ENCODE measurements around the gene GTPBP3.

The GTPBP3 gene

DNA sequence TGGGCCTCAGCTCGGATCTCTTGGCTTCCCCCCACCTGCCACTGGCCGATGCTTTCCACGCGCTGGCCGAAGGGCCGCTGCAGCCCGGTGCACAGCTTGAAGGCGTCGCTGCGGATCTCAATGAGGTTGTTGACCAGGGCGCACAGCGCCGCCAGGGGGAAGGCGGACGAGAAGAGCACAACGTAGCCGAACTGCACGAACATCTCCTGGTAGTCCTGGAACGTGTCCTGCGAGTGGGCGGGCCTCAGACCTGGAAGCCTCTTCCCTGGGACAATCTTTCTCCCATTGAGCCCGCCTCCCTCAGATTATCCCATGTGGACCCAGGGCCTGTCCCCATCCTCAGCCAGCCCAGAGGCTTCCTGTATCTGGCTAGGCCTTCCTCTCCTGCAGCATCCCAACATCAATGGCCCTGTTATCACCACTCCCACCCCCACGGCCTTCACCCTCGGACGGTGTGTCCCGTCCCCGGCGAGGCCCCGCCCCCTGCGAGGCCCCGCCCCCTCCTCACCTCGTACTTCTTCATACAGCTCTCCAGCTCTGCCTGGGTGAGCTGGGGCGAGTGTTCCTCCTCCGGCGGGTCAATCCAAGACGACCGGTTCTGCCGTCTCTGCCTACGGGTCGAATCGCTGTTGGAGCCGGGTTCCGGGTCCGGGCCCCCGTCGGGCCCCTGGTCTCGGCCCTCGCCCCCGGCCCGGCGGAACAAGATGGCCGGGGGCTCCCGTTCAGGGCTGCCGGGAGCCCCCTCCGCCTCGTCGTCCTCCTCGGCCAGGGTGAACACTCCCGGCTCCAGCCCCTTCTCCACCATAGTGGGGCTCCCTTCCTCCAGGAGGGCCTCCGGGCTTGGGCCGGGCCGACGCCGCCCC lies 9.5 kb upstream of the GTPBP3 start:
- Histone ChIP-seq H3K4ac (ENCODE audit: low read length) (peak overlapping the region; percentile 84), H2BK5ac (ENCODE audit: low read length) (peak overlapping the region; percentile 7), H3K4me2 (ENCODE audit: insufficient read depth, low read length, poor library complexity, severe bottlenecking) (peak overlapping the region; percentile 73), H3K36me3 (replicated peaks in 1 of 2; ENCODE audit: control insufficient read depth in 2 of 2, insufficient read depth in 2 of 2, low read length in 2 of 2) (peaks cover 29 to 64% of the 10 kb centered on the region in 2 donors), H2BK15ac (ENCODE audit: low read length) (peak overlapping the region; percentile 49), H3K9me3 (replicated peaks in 1 of 2; ENCODE audit: control insufficient read depth in 2 of 2, insufficient read depth in 1 of 2, low read depth in 1 of 2, low read length in 2 of 2) (peaks cover 3 to 7% of the 10 kb centered on the region in 2 donors), H3K4me3 (ENCODE audit: low read length in 2 of 2) (peak overlapping the region in 1 of 2 donors; percentile 72), H4K8ac (ENCODE audit: low read depth, low read length) (peak overlapping the region; percentile 43), H3K23ac (ENCODE audit: low read depth, low read length, poor library complexity) (peak overlapping the region; percentile 93), H3K14ac (ENCODE audit: low read length) (no peak overlapping the region), H3K27ac (replicated peaks; ENCODE audit: low read length) (peak overlapping the region; percentile 84), H2AK5ac (ENCODE audit: low read depth, low read length) (peak overlapping the region; percentile 97), H3K9ac (ENCODE audit: low read depth, low read length, poor library complexity) (peak overlapping the region; percentile 72), H3K79me1 (ENCODE audit: low read depth, low read length) (peaks cover 9% of the 10 kb centered on the region), H2BK120ac (ENCODE audit: low read depth, low read length) (peak overlapping the region; percentile 72), H2BK12ac (ENCODE audit: low read length) (no peak overlapping the region), H3K27me3 (ENCODE audit: control insufficient read depth in 3 of 3, insufficient read depth in 3 of 3, low read depth in 1 of 3, low read length in 3 of 3) (peaks cover 0 to 7% (median 0%) of the 10 kb centered on the region in 3 experiments), H3K4me1 (ENCODE audit: control insufficient read depth in 2 of 2, insufficient read depth in 1 of 2, low read depth in 1 of 2, low read length in 2 of 2) (peaks cover 0 to 16% of the 10 kb centered on the region in 2 donors), H4K91ac (ENCODE audit: low read depth, low read length, poor library complexity) (peak overlapping the region; percentile 75), H2AFZ (ENCODE audit: low read length) (no peak overlapping the region), H3K18ac (ENCODE audit: low read length) (peak overlapping the region; percentile 95)
- peak; percentile 84 for DNase-seq (ENCODE audit: low spot score)
- WGBS, 2 donors (ENCODE audit: extremely low coverage in 2 of 2, insufficient read length in 2 of 2, insufficient replicate concordance in 1 of 2), result no CpG with 5 or more reads among the region's 64 CpGs

DNA sequence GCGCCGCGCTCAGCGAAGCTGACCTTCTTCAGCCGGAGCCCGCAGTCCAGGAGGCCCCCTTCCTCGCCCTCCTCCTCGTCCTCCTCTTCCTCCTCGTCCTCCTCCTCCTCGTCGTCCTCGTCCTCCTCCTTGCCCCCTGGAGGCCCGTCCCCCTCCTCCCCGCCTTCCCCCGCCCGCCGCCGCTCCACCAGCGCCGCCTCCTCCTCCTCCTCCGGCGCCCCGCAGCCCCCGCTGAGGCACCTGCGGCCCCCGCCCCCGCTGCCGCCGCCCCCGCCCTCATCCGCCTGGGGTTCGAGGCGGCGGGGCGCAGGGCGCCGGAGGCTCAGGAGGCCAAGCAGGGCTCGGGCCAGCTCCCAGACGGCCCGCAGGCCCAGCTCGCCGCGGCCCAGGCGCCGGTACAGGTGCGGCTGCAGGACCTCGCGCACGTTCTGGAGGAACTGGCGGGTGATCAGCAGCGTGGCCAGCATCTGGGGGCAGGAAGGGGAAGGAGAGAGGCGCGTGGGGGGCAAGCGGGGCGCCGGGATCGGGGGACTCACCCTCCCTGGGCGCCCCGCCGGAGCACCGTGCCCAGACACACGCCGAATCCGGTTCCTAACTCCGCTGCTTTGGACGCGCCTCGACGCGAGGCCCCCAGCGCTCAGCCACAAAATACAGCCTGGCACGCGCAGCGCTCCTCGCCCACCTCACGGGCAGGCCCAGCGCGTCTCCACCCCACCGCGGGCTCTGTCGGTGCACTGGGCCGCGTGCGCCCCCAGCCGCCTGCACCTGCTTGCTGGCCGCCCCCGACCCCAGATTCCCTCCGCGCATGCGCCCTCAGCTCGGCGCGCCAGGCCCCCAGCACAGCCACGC lies 8.6 kb upstream of the GTPBP3 start:
- H3K9ac ChIP-seq (ENCODE audit: low read depth, low read length, poor library complexity), result peak overlapping the region; percentile 86
- peaks cover 0 to 18% of the 10 kb centered on the region in 2 donors for H3K4me1 ChIP-seq (ENCODE audit: control insufficient read depth in 2 of 2, insufficient read depth in 1 of 2, low read depth in 1 of 2, low read length in 2 of 2)
- H2AK5ac ChIP-seq (ENCODE audit: low read depth, low read length), result peak overlapping the region; percentile 99
- H3K27me3 ChIP-seq (ENCODE audit: control insufficient read depth in 3 of 3, insufficient read depth in 3 of 3, low read depth in 1 of 3, low read length in 3 of 3), result peaks cover 0 to 7% (median 0%) of the 10 kb centered on the region in 3 experiments
- H2BK120ac ChIP-seq (ENCODE audit: low read depth, low read length), result no peak overlapping the region
- DNase-seq (ENCODE audit: low spot score), result no peak
- peak overlapping the region; percentile 84 for H3K27ac ChIP-seq (replicated peaks; ENCODE audit: low read length)
- peak overlapping the region; percentile 43 for H4K8ac ChIP-seq (ENCODE audit: low read depth, low read length)
- H3K18ac ChIP-seq (ENCODE audit: low read length), result peak overlapping the region; percentile 96
- peak overlapping the region in 1 of 2 donors; percentile 72 for H3K4me3 ChIP-seq (ENCODE audit: low read length in 2 of 2)
- H3K4ac ChIP-seq (ENCODE audit: low read length), result peak overlapping the region; percentile 66
- H3K4me2 ChIP-seq (ENCODE audit: insufficient read depth, low read length, poor library complexity, severe bottlenecking), result peak overlapping the region; percentile 73
- peak overlapping the region; percentile 47 for H3K14ac ChIP-seq (ENCODE audit: low read length)
- peaks cover 3 to 8% of the 10 kb centered on the region in 2 donors for H3K9me3 ChIP-seq (replicated peaks in 1 of 2; ENCODE audit: control insufficient read depth in 2 of 2, insufficient read depth in 1 of 2, low read depth in 1 of 2, low read length in 2 of 2)
- peak overlapping the region; percentile 72 for H4K91ac ChIP-seq (ENCODE audit: low read depth, low read length, poor library complexity)
- peak overlapping the region; percentile 53 for H2BK5ac ChIP-seq (ENCODE audit: low read length)
- H2AFZ ChIP-seq (ENCODE audit: low read length), result no peak overlapping the region
- peak overlapping the region; percentile 92 for H2BK15ac ChIP-seq (ENCODE audit: low read length)
- peaks cover 9% of the 10 kb centered on the region for H3K79me1 ChIP-seq (ENCODE audit: low read depth, low read length)
- H3K23ac ChIP-seq (ENCODE audit: low read depth, low read length, poor library complexity), result peak overlapping the region; percentile 93
- H2BK12ac ChIP-seq (ENCODE audit: low read length), result peak overlapping the region; percentile 99
- peaks cover 33 to 66% of the 10 kb centered on the region in 2 donors for H3K36me3 ChIP-seq (replicated peaks in 1 of 2; ENCODE audit: control insufficient read depth in 2 of 2, insufficient read depth in 2 of 2, low read length in 2 of 2)
- no CpG with 5 or more reads among the region's 94 CpGs for WGBS, 2 donors (ENCODE audit: extremely low coverage in 2 of 2, insufficient read length in 2 of 2, insufficient replicate concordance in 1 of 2)

DNA sequence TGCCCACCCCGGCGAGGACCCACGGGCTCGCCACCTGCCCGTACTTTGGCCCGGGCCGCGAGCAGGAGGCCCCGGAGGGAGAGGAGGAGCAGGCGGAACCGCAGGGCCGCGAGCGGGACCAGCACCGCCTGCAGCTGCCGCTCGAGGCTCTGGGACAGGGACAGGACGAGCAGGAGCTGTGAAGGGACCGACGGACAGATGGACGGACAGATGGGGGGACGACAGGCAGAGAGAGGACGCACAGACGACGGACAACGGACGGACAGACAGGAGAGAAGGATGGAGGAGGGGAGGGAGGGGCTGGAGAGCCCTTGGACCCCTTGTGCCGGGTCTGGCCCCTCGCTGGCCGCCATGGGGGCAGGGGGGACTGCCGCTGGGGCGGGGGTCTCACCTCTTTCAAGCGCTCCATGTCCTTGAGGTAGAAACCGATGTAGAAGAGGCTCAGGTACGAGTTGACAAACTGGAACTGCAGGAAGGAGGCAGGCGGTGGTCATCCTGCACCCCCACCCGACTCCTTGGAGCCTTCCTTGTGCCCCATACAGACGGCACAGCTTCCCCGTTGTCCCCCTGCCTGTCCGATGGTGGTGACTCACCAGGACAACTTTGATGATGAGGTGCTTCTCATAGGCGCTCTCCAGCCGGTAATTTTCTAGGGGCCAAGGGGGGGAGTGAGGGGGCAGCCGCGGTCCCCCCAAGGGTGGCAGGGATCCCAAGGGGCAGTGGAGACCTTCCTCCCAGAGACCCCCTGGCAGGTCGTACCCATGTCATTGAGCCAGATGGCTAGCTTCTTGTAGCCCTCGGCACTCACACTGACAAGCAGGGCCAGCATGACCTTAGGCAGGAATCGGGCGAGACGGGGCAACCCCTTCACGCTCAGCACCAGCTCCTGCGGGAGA lies 7.7 kb upstream of the GTPBP3 start:
- Histone ChIP-seq H3K4me2 (ENCODE audit: insufficient read depth, low read length, poor library complexity, severe bottlenecking) (peak overlapping the region; percentile 11), H2BK120ac (ENCODE audit: low read depth, low read length) (no peak overlapping the region), H3K27ac (replicated peaks; ENCODE audit: low read length) (no peak overlapping the region), H3K36me3 (replicated peaks in 1 of 2; ENCODE audit: control insufficient read depth in 2 of 2, insufficient read depth in 2 of 2, low read length in 2 of 2) (peaks cover 29 to 60% of the 10 kb centered on the region in 2 donors), H2BK5ac (ENCODE audit: low read length) (peak overlapping the region; percentile 53), H3K9me3 (replicated peaks in 1 of 2; ENCODE audit: control insufficient read depth in 2 of 2, insufficient read depth in 1 of 2, low read depth in 1 of 2, low read length in 2 of 2) (peaks cover 3 to 8% of the 10 kb centered on the region in 2 donors), H3K9ac (ENCODE audit: low read depth, low read length, poor library complexity) (peak overlapping the region; percentile 77), H3K27me3 (ENCODE audit: control insufficient read depth in 3 of 3, insufficient read depth in 3 of 3, low read depth in 1 of 3, low read length in 3 of 3) (peaks cover 0 to 7% (median 0%) of the 10 kb centered on the region in 3 experiments), H3K4me1 (ENCODE audit: control insufficient read depth in 2 of 2, insufficient read depth in 1 of 2, low read depth in 1 of 2, low read length in 2 of 2) (peaks cover 2 to 20% of the 10 kb centered on the region in 2 donors), H2BK12ac (ENCODE audit: low read length) (peak overlapping the region; percentile 99), H3K79me1 (ENCODE audit: low read depth, low read length) (peaks cover 7% of the 10 kb centered on the region), H3K4ac (ENCODE audit: low read length) (peak overlapping the region; percentile 66), H2AK5ac (ENCODE audit: low read depth, low read length) (peak overlapping the region; percentile 99), H2BK15ac (ENCODE audit: low read length) (peak overlapping the region; percentile 92), H3K4me3 (ENCODE audit: low read length in 2 of 2) (peak overlapping the region in 1 of 2 donors; percentile 5), H3K23ac (ENCODE audit: low read depth, low read length, poor library complexity) (peak overlapping the region; percentile 89), H2AFZ (ENCODE audit: low read length) (no peak overlapping the region), H4K8ac (ENCODE audit: low read depth, low read length) (peak overlapping the region; percentile 43), H4K91ac (ENCODE audit: low read depth, low read length, poor library complexity) (peak overlapping the region; percentile 72), H3K14ac (ENCODE audit: low read length) (peak overlapping the region; percentile 47), H3K18ac (ENCODE audit: low read length) (peak overlapping the region; percentile 96)
- no peak for DNase-seq (ENCODE audit: low spot score)
- WGBS, 2 donors (ENCODE audit: extremely low coverage in 2 of 2, insufficient read length in 2 of 2, insufficient replicate concordance in 1 of 2), result no CpG with 5 or more reads among the region's 51 CpGs
